HS-27A (cell line): ENCODE data around the gene HVCN1.
"Not testable (repeated sequence)": the region's sequence is repeated elsewhere in the genome, so short reads cannot be mapped to it uniquely, and the experiment has no call there.

Experiments
- DNase-seq: peaks from one replicate; pipeline ENCODE4 v3.0.0-alpha.2; 2012; ENCODE audit warnings: low read depth, missing footprints

The HVCN1 gene

DNA sequence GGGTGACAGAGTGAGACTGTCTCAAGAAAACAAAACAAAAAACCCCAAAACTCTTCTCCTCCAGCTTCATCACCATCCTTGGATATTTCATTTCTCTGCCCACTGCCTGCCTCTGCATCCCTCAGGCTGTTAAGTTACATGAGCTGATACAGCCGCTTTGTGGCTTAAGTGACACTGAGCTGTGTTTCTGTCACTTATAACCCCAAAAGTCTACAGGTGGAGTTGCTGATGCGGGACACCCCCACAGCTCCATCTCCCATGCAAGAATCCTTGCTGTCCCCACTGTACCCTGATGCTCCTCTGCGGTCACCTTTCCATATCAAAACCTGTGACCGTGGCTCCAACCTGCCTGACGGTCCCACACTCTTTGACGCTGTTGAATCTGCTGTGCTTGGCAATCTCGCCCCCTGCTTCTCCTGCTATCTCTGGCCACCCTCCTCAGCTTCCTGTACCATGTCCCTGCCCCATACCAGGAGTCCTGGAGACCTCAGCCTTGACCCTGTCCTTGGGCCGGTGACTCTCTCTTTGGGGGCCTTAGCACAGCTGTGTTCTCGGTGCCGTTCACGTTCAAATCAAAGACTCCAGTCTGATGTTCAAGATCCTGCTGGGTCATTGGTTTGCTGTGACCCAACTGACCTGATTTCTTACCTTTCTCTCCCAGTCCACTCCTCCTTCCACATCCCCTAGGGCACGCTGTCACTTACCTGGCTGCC, 20.3 kb downstream of the HVCN1 start:
- DNase-seq = no peak

- DNase-seq = no peak
Observed at GRCh38 chr12:110667671-110668070, 21.2 kb downstream of the HVCN1 start.

- no peak for DNase-seq
Observed at GRCh38 chr12:110666892-110667291, 22.0 kb downstream of the HVCN1 start.

DNA sequence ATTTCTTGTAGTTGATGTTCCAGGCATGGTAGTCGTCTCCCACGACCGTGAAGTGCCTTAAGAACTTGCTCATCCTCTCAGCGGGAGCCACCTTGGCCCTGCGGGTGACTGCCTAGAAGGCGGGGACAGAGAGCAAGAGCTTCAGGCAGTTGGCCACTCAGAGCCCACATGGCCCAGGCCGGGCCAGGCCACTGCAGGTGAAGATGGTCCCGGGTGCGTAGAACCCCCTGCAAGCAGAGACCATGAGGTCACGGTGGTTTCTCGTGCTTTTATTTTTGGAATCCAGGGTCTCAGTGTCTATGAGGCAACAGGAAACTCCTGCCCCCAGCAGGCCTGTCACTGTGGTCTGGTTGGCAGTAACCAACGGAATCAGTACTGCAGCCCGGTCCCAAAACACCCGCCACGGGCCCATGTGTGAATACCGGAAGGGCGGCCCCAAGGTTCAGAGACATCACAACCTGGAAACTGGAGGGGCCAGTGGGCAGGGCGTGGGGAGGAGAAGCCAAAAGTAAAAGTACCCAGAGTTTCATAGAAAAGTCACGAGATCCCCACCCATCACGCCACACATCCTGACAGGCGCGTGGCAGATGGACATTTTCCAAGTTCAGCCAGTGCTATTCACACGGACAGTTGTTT, 27.5 kb downstream of the HVCN1 start:
- DNase-seq = no peak

GRCh38 chr12:110658878-110659277, 30.0 kb downstream of the HVCN1 start:
- DNase-seq = no peak

GRCh38 chr12:110658242-110658641, 30.7 kb downstream of the HVCN1 start:
- no peak for DNase-seq

DNA sequence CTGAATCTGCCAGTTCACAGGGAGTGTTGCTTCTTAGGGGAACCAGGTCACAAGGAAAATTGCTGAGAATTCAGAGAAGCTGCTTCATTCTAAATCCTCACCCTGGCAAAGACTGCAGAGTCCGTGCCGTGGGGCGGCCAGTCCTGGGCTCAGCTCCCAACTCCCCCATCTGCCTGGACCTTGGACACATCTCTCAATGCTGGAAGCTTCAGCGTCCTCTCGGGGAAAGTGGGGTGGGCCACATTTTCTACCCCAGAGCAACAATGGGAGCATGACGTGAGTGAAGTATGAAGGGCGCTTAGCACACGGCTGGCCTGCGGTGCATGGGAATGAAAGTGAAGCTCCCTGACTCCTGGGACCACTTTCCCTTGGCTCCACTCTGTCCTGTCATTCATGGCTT, 31.2 kb downstream of the HVCN1 start:
- no peak for DNase-seq

GRCh38 chr12:110656071-110656655, 32.8 kb downstream of the HVCN1 start:
- DNase-seq = no peak

DNA sequence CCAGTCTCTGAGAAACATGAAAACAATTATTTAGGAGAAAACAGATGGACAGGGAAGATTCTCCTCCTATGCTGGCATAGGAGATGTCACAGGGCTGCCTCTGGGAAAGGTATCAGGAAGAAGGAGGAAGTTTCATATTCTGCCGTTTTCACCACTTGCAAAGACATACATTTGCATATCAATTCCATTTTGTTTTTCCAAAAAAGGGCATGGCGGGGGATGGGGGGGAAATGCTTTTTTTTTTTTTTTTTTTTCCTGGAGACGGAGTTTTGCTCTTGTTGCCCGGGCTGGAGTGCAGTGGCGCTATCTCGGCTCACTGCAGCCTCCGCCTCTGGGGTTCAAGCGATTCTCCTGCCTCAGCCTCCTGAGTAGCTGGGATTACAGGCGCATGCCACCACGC, 34.7 kb downstream of the HVCN1 start:
- not testable (repeated sequence) for DNase-seq

DNA sequence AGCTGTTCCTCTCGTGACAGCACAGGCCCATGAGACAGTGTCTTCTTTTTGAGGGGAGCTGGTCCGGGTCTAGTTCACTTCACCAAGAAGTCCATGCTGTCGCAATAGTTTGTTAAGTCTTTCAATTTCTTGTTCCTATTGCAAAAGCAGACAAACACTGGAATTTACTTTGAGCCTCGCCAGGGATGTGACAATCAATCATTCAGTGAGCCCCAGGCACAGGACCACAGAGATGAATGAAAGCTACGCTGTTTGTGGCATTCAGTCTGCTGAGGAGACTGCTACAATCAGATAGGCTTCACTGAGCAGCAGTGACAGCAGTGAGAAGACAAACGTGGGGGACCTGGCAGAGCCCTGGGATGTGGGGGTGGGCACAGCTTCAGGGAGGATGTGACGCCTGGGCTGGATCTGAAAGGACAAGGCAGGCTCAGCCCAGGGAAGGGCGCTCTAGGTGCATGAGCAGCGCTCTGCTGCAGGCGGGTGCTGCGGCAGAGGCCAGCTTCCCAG, 39.5 kb downstream of the HVCN1 start:
- DNase-seq = no peak

DNA sequence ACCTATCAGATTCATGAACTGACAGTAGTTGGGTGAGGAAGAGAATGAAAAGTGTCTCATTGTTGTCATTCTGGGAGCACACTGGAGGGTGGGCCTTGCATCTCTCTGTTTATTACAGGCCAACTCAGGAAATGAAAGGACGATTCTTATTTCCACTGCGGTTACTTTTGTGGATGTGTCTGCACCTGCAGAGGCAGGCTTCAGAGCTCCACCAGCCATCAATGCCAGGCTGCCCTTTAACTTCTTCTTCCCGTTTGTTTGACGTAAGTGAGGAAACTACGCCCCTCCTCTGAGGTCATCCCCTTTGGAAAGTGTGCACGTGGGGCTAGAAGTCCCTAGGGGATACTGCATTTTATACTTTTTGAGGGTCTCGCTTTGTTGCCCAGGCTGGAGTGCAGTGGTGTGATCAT, 41.3 kb downstream of the HVCN1 start:
- DNase-seq = no peak

DNA sequence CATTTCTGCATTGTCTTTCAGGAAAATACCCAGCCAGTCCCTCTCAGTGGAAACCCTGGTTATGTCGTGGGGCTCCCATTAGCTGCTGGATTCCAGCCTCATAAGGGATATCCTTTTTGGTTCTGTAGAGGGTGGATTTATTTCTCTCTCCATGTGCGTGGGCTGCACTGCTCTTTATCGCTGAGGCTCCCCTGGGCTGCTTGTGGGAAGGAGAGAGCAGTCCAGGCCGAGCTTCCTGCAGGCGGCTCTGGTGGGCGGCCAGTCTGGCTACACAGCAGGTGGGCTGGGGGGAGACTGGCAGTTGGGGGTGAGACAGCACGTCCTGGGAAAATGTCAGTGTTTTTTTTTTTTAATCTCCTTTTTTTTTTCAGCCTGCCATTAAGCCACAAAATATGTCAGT, 47.4 kb downstream of the HVCN1 start:
- DNase-seq = no peak

- no peak for DNase-seq
Observed at GRCh38 chr12:110640275-110641025, 48.5 kb downstream of the HVCN1 start.

GRCh38 chr12:110639336-110640141, 49.4 kb downstream of the HVCN1 start:
- DNase-seq = peak; percentile 14

DNA sequence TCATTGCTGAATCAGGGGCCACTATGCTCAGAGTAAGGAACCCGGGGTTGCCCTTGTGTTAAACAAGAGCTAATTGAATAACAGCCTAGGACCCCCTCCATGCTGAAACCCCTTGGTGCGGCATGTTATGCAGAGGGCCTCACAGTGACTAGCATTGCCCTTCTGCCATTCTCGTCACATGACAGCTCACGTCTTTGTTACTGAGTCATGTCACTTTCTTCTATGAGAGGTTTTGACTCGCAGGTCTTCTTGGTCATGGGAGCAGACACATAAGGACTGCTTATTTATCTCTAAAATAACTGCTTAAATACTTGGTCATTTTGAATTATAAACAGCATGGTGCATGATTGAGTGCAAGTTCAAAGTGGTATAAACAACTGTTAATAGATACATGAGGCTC, 50.1 kb downstream of the HVCN1 start:
- no peak for DNase-seq

DNA sequence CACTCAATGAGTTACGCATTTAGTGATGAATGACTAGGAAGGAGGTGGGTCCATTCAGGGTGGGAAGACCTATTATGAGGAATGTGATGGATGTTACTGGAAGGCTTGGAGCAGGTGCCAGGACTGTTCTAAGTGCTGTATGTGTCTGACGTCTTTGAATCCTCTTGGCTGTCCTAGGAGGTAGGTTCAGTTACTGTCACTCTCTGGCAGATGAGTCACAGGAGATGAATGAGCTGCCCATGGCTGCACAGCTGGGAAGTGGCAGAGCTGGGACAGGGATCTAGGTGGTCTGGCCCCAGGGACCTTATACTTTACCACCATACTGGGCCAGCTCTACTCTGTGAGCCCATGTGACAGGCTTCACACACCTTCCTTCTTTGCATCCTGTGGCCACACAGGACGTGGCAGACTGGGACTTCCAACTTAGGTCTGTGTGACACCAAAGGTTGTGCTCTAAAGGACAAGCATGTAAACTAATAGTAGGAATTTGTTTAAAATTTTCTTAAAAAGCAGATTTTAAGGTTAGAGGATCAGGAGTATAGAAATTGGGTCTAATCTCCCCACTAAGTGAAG, 51.0 kb downstream of the HVCN1 start:
- DNase-seq = no peak

- no peak for DNase-seq
Observed at GRCh38 chr12:110636516-110636915, 52.4 kb downstream of the HVCN1 start.

DNA sequence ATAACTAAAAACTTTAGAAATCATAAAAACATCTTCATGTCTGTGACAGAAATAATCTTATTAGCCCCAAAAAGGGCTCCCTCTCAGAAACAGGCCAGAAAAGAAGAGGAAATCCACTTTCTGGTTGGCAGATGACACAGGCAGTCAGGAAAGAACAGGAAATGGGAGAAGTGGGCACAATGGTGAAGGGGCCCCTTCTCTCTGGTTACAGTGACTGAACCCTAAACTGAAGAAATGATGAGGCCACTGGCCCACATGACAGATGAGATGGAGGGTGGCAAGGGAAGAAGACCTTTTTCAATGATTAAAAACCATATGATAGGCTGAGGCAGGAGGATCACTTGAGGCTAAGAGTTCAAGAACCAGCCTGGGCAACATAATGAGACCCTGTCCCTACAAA, 53.9 kb downstream of the HVCN1 start:
- no peak for DNase-seq

GRCh38 chr12:110627500-110628195, 61.3 kb downstream of the HVCN1 start:
- no peak for DNase-seq

GRCh38 chr12:110622582-110622981, 66.3 kb downstream of the HVCN1 start:
- no peak for DNase-seq

DNA sequence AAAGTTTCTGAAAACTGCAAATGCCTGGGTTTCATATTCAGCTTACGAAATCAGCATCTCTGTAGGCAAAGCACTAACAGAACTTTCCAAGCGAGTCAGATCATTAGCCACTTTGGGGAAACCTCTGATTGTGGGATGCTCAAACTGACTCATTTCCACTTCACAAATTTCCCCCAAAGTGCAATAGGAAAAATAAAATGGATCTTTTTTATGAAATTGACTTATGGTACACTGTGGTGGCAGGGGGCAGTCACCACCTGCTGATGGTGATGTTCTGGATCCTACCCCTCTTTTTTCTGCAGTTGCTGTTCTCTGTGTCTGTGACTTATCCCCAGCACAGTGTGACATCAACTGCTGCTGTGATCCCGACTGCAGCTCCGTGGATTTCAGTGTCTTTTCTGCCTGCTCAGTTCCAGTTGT, 69.4 kb downstream of the HVCN1 start:
- DNase-seq = no peak
